Common myeloid progenitor, CD34-positive (primary cell): ENCODE data around the gene RASAL3.
A peak's percentile ranks its signal among the peaks of the same experiment; 100 is the strongest.

Experiments used
- CTCF ChIA-PET: fragments of 350-600 bp; sonication (Branson Sonifier 250); formaldehyde crosslinking; loops from one replicate; lab custom pipeline; 2021; ENCODE audit warnings: antibody characterized with exemption; lab: Charles Lee
- POLR2A ChIA-PET: fragments of 350-600 bp; sonication (Branson Sonifier 250); formaldehyde crosslinking; loops from one replicate; lab custom pipeline; 2021; ENCODE audit warnings: antibody characterized with exemption; lab: Charles Lee
- DNase-seq, 3 donors: peaks; one replicate each; pipeline versions ENCODE4 v3.0.0 to v3.0.0-alpha.2; 2013
- H3K27ac ChIP-seq, 2 experiments: 1 replicate in 1 of 2; 2 replicates in 1 of 2; pipeline ENCODE4 v1.7.0; 2013; ENCODE audit warnings: inconsistent platforms in 2 of 2, low read length in 2 of 2, mild to moderate bottlenecking in 2 of 2, low read depth in 1 of 2, moderate library complexity in 1 of 2; ENCODE audit not compliant: severe bottlenecking in 2 of 2, insufficient read depth in 1 of 2, poor library complexity in 1 of 2
- H3K27me3 ChIP-seq, 5 experiments: replicated peaks in 2 of 5; 1 replicate in 3 of 5; 2 replicates in 2 of 5; pipeline versions ENCODE4 v1.6.1 to v1.7.0; 2013; ENCODE audit warnings: low read length in 4 of 5, mild to moderate bottlenecking in 2 of 5, moderate library complexity in 2 of 5, inconsistent platforms in 1 of 5; ENCODE audit not compliant: insufficient read depth in 5 of 5, control insufficient read depth in 4 of 5
- H3K36me3 ChIP-seq, 4 experiments: 1 replicate in 2 of 4; 2 replicates in 2 of 4; pipeline versions ENCODE4 v1.6.1 to v1.7.0; 2013; ENCODE audit warnings: low read length in 3 of 4, control low read depth in 1 of 4, mild to moderate bottlenecking in 1 of 4; ENCODE audit not compliant: control insufficient read depth in 4 of 4, insufficient read depth in 4 of 4
- H3K4me1 ChIP-seq, 4 experiments: 1 replicate in 3 of 4; 2 replicates in 1 of 4; pipeline versions ENCODE4 v1.6.1 to v1.7.1; 2013; ENCODE audit warnings: low read length in 3 of 4, mild to moderate bottlenecking in 3 of 4, control low read depth in 1 of 4, inconsistent platforms in 1 of 4, moderate library complexity in 1 of 4; ENCODE audit not compliant: control insufficient read depth in 4 of 4, insufficient read depth in 4 of 4; ENCODE audit errors: control extremely low read depth in 1 of 4
- H3K4me3 ChIP-seq, 7 experiments: 1 replicate in 4 of 7; 2 replicates in 3 of 7; pipeline versions ENCODE4 v1.5.1 to v1.7.0; 2013; ENCODE audit warnings: mild to moderate bottlenecking in 7 of 7, low read length in 6 of 7, moderate library complexity in 6 of 7, inconsistent platforms in 2 of 7, low read depth in 2 of 7, control low read depth in 1 of 7; ENCODE audit not compliant: insufficient read depth in 4 of 7, control insufficient read depth in 1 of 7; ENCODE audit errors: extremely low read depth in 1 of 7
- H3K9me3 ChIP-seq, 5 experiments: 1 replicate in 4 of 5; 2 replicates in 1 of 5; pipeline versions ENCODE4 v1.6.1 to v1.7.1; 2013; ENCODE audit warnings: low read length in 4 of 5, mild to moderate bottlenecking in 2 of 5, inconsistent platforms in 1 of 5, low read depth in 1 of 5, moderate library complexity in 1 of 5; ENCODE audit not compliant: control insufficient read depth in 4 of 5, insufficient read depth in 2 of 5; ENCODE audit errors: control extremely low read depth in 1 of 5
- WGBS: methylation state at CpG from one replicate; pipeline ENCODE4 v1.1.5; 2013; ENCODE audit not compliant: insufficient coverage; 5-methylcytosine and 5-hydroxymethylcytosine counted together

Gene RASAL3

GRCh38 chr19:15456441-15456840, 7.9 kb downstream of the RASAL3 start:
- H3K36me3 ChIP-seq = peaks cover 25 to 83% (median 66%) of the 10 kb centered on the region in 4 experiments
- CTCF ChIA-PET = interaction anchor here (0.8 to 2.5 kb wide), 4 partner anchors 11 to 37 kb away, joined by 3 to 11 read pairs (median 4); partner anchors contain the start of gene AKAP8L

GRCh38 chr19:15455996-15456395, 8.3 kb downstream of the RASAL3 start:
- no peak overlapping the region for H3K4me3 ChIP-seq
- POLR2A ChIA-PET = interaction anchor here (1.0 kb wide), 1 partner anchor 11 kb away, joined by 5 read pairs; no protein-coding TSS in a partner anchor
- DNase-seq = no peak
- no peaks in the 10 kb centered on the region for H3K4me1 ChIP-seq
- H3K27me3 ChIP-seq = no peaks in the 10 kb centered on the region
- peaks cover 23 to 81% (median 66%) of the 10 kb centered on the region in 4 experiments for H3K36me3 ChIP-seq
- H3K27ac ChIP-seq = no peak overlapping the region
- WGBS = 92% methylated on average over 9 of the region's 9 CpGs
- CTCF ChIA-PET = interaction anchor here (0.8 to 2.6 kb wide), 6 partner anchors 7 to 36 kb away, joined by 3 to 15 read pairs (median 5); partner anchors contain the start of gene AKAP8L
- H3K9me3 ChIP-seq = no peaks in the 10 kb centered on the region

More at GRCh38 chr19:15456441-15456840, 7.9 kb downstream of the RASAL3 start:
- DNase-seq = no peak
- Histone ChIP-seq H3K27ac (no peak overlapping the region), H3K27me3 (no peaks in the 10 kb centered on the region), H3K4me3 (no peak overlapping the region), H3K4me1 (peaks cover 0 to 3% (median under 1%) of the 10 kb centered on the region in 4 experiments), H3K9me3 (no peaks in the 10 kb centered on the region)
- POLR2A ChIA-PET = interaction anchor here (0.5 to 1.0 kb wide), 3 partner anchors 11 to 109 kb away, joined by 3 to 5 read pairs (median 4); no protein-coding TSS in a partner anchor
- 99% methylated on average over 13 of the region's 14 CpGs for whole genome bisulfite sequencing

DNA sequence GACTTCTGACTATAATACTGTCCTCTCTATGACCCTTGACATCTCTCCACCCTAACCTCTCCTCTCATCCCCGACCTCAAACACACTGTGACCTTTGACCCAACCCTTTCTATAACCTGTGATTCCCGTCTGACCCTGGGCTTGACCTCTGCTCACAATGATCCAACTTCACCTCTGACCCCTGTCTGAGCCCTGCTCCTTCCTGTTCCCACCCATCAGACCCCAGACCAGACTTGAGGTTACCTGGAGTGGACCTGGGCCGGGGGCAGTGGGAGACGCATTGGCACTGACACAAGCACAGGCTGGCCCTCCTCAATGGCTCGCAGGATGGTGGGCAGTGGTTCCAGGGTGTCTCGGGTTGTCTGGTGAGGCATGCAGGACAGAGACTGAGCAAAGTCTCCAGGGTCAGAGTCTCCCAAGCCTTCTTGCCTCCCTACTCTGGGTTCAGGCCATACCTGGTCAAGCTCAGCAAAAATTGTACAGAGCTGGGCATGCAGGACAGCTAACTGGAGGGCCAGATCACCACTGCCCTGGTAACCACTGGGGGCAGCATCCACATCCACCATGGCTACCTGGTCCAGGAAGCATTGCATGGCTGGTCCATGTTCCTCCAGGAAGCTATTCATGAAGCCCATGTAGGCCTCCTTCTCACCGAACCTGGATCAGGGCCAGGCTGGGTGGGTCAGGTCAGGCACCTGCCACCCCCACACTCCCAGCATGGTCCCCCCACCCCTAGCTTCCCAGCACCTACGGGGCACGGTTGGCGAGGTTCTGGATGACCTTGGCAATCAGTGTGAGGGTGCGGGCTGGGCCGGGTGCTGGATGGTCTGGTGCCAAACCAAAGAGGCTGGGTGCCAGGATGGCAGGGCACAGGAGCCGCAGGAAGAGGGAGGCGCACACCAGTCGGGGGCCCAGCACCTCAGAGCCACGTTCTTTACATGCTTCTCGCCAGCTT, 10.2 kb downstream of the RASAL3 start:
- CTCF ChIA-PET = interaction anchor here (0.6 to 2.6 kb wide), 8 partner anchors 9 to 35 kb away, joined by 3 to 15 read pairs (median 6); partner anchors contain the start of gene AKAP8L

GRCh38 chr19:15453091-15453578, 11.2 kb downstream of the RASAL3 start:
- no peaks in the 10 kb centered on the region for H3K9me3 ChIP-seq
- WGBS = 96% methylated on average over 27 of the region's 44 CpGs
- H3K4me1 ChIP-seq = peaks cover 0 to 16% (median 8%) of the 10 kb centered on the region in 4 experiments
- ChIA-PET CTCF (interaction anchor here (0.6 to 2.6 kb wide), 6 partner anchors 10 to 34 kb away, joined by 3 to 15 read pairs (median 6); partner anchors contain the start of gene AKAP8L), POLR2A (interaction anchor here (1.1 to 2.5 kb wide), 2 partner anchors 11 to 14 kb away, joined by 7 to 13 read pairs; partner anchors contain the start of gene RASAL3)
- H3K36me3 ChIP-seq = peaks cover 20 to 62% (median 51%) of the 10 kb centered on the region in 4 experiments
- no peak overlapping the region for H3K27ac ChIP-seq
- H3K27me3 ChIP-seq = no peaks in the 10 kb centered on the region
- no peak for DNase-seq
- H3K4me3 ChIP-seq = no peak overlapping the region

More for the DNA sequence above, 10.2 kb downstream of the RASAL3 start:
- Histone ChIP-seq H3K9me3 (no peaks in the 10 kb centered on the region), H3K27me3 (no peaks in the 10 kb centered on the region), H3K4me1 (peaks cover 0 to 7% (median under 1%) of the 10 kb centered on the region in 4 experiments), H3K27ac (no peak overlapping the region), H3K36me3 (peaks cover 20 to 67% (median 54%) of the 10 kb centered on the region in 4 experiments), H3K4me3 (no peak overlapping the region)
- WGBS = 97% methylated on average over 13 of the region's 17 CpGs
- DNase-seq = no peak
- POLR2A ChIA-PET = interaction anchor here (0.7 to 2.5 kb wide), 3 partner anchors 10 to 13 kb away, joined by 3 to 13 read pairs (median 7); partner anchors contain the start of gene RASAL3

DNA sequence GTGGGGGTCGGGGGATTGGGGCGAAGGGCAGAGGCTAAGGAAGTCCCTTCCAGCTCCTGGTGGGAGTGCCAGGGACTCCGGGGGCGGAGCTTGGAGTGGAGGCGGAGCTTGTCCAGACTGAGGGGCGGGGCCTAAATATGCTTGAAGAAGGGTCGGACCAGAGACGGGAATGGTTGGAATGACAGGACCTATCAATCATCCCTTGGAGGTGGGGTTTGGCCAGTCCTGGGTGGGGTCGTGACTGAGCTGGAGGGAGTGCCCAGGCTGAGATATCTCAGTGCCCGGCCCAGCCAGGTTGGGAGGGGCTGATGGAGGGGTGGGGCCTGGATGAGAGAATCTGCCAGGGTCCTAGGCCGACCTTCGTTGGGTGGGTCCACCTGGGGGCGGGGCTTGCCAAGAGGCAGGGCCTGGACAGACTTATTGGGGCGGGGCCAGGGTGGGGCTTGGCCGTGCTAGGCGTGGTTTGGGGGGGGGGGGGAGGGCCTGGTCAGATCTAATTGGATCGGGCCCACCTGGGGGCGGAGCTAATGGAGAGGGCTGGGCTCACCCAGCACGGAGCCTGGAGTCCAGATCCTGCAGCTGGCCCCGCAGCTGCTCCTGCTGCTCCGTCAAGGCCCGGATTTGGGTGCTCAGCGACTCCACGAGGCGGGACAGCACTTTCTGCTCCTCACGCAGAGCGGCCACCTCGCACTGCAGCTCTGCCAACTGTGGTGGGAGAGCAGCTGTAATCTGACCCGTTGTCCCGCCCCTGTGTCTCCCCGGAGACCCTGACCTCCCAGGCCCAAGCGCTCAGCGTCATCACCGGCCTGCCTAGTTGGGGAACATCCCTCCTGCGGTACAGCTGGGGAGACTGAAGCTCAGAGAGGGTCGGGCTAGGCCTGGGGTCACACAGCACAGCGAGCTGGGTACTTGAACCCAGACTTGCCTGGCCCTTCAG, 12.0 kb downstream of the RASAL3 start:
- 95% methylated on average over 34 of the region's 37 CpGs for WGBS
- no peak overlapping the region for H3K4me3 ChIP-seq
- POLR2A ChIA-PET = interaction anchor here (1.3 kb wide), 1 partner anchor 11 kb away, joined by 12 read pairs; the partner anchor contains the start of gene RASAL3

GRCh38 chr19:15450528-15450890, 13.8 kb downstream of the RASAL3 start:
- POLR2A ChIA-PET = interaction anchor here (0.9 to 1.1 kb wide), 3 partner anchors 13 to 17 kb away, joined by 3 to 5 read pairs (median 3); partner anchors contain the start of gene RASAL3
- no peak overlapping the region for H3K4me3 ChIP-seq
- H3K27ac ChIP-seq = no peak overlapping the region
- H3K9me3 ChIP-seq = no peaks in the 10 kb centered on the region
- H3K4me1 ChIP-seq = peaks cover 0 to 16% (median 8%) of the 10 kb centered on the region in 4 experiments
- CTCF ChIA-PET = interaction anchor here (1.3 to 3.2 kb wide), 4 partner anchors 9 to 31 kb away, joined by 3 to 16 read pairs (median 6); partner anchors contain the start of gene AKAP8L
- H3K36me3 ChIP-seq = peaks cover 15 to 41% (median 36%) of the 10 kb centered on the region in 4 experiments
- H3K27me3 ChIP-seq = no peaks in the 10 kb centered on the region
- WGBS = 100% methylated on average over 1 of the region's 1 CpG
- peak in 1 of 3 donors; percentile 16 for DNase-seq

More for the DNA sequence above, 12.0 kb downstream of the RASAL3 start:
- Histone ChIP-seq H3K27me3 (no peaks in the 10 kb centered on the region), H3K4me1 (peaks cover 0 to 16% (median 8%) of the 10 kb centered on the region in 4 experiments), H3K27ac (no peak overlapping the region), H3K36me3 (peaks cover 20 to 55% (median 44%) of the 10 kb centered on the region in 4 experiments), H3K9me3 (no peaks in the 10 kb centered on the region)
- peak in 1 of 3 donors; percentile 32 for DNase-seq
- CTCF ChIA-PET = interaction anchor here (0.6 to 3.2 kb wide), 9 partner anchors 8 to 34 kb away, joined by 3 to 16 read pairs (median 5); partner anchors contain the start of gene AKAP8L
